ENCODE measurements around the gene RSRC1. TPM values are rescaled to one million over a fixed set of nuclear protein-coding genes. Genes with fewer than 3 reads are reported as not detected.

Gene RSRC1
- total and polyA plus RNA-seq, 2 of the 13 experiments (the other 11 are each of a cell fraction or from before 2014, with no cell fraction given) = 4.9 to 63.0 TPM

GRCh38 chr3:158169091-158169491 lies 59.2 kb downstream of the RSRC1 start:
- Histone ChIP-seq H3K27ac (ENCODE audit: extremely low read length, insufficient read depth, low read length) (no peak overlapping the region), H3K4me1 (ENCODE audit: insufficient read depth, low read length) (no peaks in the 10 kb centered on the region), H2AFZ (ENCODE audit: low read length) (no peak overlapping the region), H4K20me1 (ENCODE audit: insufficient read depth, low read length) (no peaks in the 10 kb centered on the region), H3K4me3 (replicated peaks in 1 of 3; ENCODE audit: insufficient read depth in 1 of 3, low read depth in 2 of 3, low read length in 3 of 3) (no peak overlapping the region), H3K36me3 (replicated peaks in 1 of 2; ENCODE audit: control insufficient read depth in 1 of 2, insufficient read depth in 2 of 2, low read length in 2 of 2) (0 out of 5 replicates have a peak, but pooled peaks cover 0 to 1% of the 10 kb centered on the region in 2 experiments), H3K9ac (ENCODE audit: insufficient read depth, low read depth, low read length) (no peak overlapping the region), H3K9me3 (ENCODE audit: low read length) (no peaks in the 10 kb centered on the region), H3K27me3 (ENCODE audit: control insufficient read depth in 1 of 2, insufficient read depth in 2 of 2, low read length in 2 of 2) (no peaks in the 10 kb centered on the region), H3K4me2 (ENCODE audit: low read depth, low read length) (no peak overlapping the region), H3K79me2 (ENCODE audit: insufficient read depth, low read length) (no peaks in the 10 kb centered on the region)
- ChIA-PET POLR2A (no interaction called here), CTCF (ENCODE audit: low intra/inter-chr PET ratio, low total read pairs) (no interaction called here)
- DNase-seq (ENCODE audit: low spot score) (no peak), ATAC-seq (no peak), FAIRE-seq (no peak)
- no TSS peak for BruUV-seq (replicated peaks)
- in situ Hi-C loops (cut with HindIII; ENCODE audit: extremely low pct_ligation_motif_present, low pct_unique_long_range_greater_than_20kb) (no loop called here), intact Hi-C loops (cut with micrococcal nuclease; ENCODE audit: unreplicated experiment) (no loop called here)
- 93% methylated on average over 2 of the region's 2 CpGs for WGBS (ENCODE audit: low lambda C conversion rate)
- TF ChIP-seq SIX1 (CRISPR knock-in tag; IDR thresholded peaks at IDR 0.05; ENCODE audit: borderline replicate concordance) (no peak), PATZ1 (CRISPR knock-in tag; IDR thresholded peaks at IDR 0.05) (no peak), PAWR (CRISPR knock-in tag; IDR thresholded peaks at IDR 0.05; ENCODE audit: borderline replicate concordance) (no peak), PRDM15 (CRISPR knock-in tag; IDR thresholded peaks at IDR 0.05) (no peak), ZNF543 (CRISPR knock-in tag; IDR thresholded peaks at IDR 0.05) (no peak), SMARCC2 (IDR thresholded peaks at IDR 0.05) (no peak), ZNF414 (CRISPR knock-in tag; IDR thresholded peaks at IDR 0.05) (no peak), MBNL3 (CRISPR knock-in tag; conservative IDR thresholded peaks at IDR 0.05) (no peak), ZNF552 (CRISPR knock-in tag; IDR thresholded peaks at IDR 0.05; ENCODE audit: borderline replicate concordance) (no peak), SCMH1 (CRISPR knock-in tag; IDR thresholded peaks at IDR 0.05; ENCODE audit: borderline replicate concordance) (no peak), ZNF510 (CRISPR knock-in tag; IDR thresholded peaks at IDR 0.05; ENCODE audit: low read depth) (no peak), ZNF276 (CRISPR knock-in tag; IDR thresholded peaks at IDR 0.05; ENCODE audit: low read depth) (no peak), JUND (CRISPR knock-in tag; IDR thresholded peaks at IDR 0.05) (no peak)

Data from HepG2 (cell line).